GM19452 (cell line): ENCODE measurements around the gene SSR1.

Source experiments
- ATAC-seq: cut with Tn5 transposase; IDR thresholded peaks from one replicate; pipeline ENCODE4 v1.9.1; 2021; ENCODE audit not compliant: unreplicated experiment

The SSR1 gene

DNA sequence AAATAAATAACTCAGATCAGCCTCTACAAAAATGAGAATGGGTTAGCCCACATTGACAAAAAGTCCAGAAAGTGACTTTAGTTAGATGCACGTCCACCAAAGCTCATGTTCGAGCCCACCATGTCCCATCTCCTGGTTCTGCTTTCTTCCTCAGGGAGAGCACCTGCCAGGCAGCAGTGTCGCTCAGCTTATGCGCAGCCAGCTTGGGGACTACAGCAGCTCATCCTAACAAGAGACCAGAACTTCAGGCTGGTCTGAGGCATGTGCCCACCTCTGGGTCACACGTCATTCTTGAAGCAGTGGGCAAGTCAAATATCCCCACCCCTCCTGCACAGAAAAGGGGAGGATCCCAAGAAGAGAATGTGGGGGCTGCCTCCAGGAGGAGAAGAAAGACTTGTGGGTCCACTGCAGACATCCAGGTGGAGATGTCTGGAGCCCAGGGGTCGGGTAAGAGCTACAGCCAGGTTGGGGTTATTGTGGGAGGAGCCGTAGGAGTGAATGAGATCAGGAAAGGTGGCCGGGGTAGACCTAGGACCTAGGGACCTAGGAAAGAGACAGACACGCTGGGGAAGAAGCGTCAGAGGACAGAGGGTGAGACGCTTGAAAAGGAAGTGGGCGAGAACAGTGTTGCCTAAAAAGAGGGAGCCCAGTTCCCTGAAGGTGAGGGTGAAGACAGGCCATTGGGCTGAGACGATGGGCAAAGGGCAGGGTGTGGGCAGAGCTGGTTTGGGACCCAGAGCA lies 52.5 kb downstream of the SSR1 start:
- ATAC-seq: no peak

DNA sequence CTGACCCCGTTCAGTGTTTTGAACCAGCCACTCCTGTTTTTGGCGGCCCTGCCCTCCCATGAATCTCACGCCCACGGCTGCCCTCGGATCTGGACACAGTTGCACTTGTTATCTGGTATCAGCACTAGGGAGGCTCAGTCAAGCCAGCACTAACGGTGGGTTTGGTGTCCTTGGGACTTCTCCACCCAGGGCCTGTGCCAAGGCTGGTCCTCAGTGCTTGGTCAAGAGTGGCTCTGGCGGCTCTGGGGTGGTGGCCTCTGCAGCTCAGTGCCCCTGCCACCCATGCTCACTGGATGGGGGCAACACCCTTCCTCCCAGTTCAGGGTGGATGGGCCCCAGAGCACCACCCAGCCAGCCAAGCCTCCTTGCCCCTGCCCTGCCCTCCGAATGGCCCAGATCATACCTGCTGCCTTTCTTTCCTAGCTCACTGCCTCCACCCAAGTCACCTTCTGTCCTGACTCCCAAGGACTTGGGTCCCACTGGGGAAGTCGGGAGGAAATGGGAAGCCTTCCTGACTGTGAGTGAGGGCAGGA lies 54.7 kb downstream of the SSR1 start:
- ATAC-seq: no peak

DNA sequence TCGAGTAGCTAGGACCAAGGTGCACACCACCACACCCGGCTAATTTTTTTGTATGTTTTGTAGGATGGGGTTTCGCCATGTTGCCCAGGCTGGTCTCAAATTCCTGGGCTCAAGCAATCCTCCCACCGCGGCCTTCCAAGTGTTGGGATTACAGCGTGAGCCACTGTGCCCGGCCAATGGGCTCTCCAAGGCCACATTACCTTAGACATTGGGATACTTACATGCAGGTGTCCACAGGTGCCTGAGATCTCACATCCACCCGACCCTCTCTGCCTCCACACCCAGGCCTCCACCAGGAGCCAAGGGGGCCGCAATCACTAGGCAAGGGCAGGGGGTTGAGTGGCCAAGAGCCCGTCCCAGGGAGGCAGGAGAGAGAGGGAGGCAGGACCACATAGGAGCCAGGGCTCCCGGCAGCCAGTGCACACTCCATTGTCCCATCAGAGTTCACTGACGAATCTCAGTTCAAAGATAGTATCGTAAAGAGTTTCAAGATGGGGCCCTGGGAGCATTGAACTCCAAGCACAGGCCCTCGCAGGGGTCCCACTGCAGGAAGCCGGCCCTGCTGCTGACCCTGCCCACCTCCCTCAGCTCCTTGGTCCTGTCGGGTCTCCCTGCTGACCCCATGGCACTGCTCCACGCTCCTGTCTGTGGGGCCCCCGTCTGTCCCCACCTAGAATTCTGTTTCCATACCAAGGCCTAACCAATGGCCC lies 55.3 kb downstream of the SSR1 start:
- no peak for ATAC-seq

DNA sequence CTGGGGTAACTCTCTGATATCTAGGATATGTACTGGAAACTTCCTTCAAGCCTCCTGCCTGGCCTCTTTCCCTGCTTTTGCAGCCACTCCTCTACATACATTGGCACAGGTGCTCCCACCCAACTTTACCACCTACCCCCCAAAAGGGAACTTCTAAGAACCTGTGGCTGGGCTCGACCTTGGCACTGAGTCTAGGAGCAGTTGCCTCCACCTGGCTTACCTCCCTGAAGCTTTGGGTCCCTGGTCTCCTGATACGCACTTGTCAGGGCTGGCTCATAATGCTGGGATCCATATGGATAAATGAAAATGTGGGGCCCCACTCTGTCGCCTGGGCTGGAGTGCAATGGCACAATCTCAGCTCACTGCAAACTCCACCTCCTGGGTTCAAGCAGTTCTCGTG lies 56.2 kb downstream of the SSR1 start:
- ATAC-seq: no peak

DNA sequence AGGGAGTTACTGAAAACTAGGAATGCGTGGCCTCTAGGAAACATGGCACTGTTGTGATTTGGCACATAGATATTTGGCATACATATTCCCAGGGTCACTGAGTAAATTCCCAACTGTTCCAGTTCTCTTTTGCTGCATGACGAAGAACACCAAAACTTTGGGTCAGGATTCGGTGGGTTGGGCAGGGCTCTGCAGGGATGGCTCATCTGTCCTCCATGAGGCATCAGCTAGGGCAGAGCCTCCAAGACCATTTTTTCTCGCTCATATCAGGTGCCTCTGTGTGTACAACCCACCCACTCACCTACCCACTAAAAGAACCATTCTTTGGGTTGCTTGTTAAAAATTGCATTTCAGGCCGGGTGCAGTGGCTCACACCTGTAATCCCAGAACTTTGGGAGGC lies 57.1 kb downstream of the SSR1 start:
- ATAC-seq: no peak

DNA sequence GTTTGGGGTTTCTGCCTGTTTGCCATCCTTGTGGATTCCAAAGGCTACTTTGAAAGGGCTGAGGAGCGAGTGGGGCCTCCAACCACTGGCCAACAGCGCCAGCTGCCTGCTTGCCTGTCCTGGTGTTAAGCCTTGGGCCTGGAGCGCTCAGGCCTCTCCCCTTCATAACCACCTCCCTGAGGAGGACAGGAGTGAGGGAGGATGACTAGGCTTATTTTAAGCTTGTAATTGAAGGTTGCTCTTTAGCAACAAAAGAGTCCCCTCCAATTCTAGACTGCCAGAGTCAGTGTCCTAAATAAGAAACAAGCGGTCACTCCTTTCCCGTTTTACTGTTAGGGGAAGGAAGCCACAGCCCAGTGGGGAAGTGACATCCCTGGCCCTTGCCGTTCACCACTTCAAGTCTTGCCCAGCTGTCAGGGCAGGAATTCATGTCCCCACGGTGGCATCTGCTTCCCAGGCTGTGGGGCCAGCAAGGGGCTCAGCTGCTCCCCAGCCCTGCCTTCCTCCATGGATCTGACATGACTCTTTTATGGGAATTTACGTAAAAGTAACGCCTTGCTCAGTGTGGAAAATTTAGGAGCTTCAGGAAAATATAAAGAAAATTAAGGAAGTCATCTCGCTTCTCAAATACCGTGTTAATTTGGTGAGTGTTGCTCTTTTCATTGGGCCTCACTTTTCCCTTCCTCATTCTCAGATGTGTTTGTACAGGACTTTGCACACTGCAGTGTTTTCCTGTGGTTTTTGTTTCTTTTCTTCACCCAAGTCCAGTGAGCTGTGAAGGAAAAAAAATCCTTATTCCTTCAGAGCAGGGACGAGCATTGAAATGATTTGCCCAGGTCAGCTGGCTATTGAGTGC lies 57.8 kb downstream of the SSR1 start:
- no peak for ATAC-seq

DNA sequence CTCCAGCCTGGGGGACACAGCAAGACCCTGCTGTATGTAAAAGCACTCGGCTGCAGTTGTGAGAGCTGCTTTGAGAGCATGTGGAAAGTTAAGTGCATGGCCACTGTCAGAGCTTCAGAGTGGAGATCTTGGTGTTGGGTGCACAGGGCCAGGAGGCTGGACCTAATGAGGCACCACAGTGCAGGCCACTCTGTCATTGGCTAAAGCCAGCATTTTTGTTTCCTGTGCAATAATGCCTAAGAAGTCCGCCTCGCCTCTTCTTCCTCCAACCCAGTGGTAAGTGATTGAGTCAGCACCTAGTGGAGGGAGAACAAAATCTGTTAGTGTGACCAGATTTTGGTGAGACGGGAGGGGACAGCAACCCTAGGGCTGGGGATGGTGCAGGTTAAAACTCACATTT lies 60.6 kb downstream of the SSR1 start:
- ATAC-seq: no peak

DNA sequence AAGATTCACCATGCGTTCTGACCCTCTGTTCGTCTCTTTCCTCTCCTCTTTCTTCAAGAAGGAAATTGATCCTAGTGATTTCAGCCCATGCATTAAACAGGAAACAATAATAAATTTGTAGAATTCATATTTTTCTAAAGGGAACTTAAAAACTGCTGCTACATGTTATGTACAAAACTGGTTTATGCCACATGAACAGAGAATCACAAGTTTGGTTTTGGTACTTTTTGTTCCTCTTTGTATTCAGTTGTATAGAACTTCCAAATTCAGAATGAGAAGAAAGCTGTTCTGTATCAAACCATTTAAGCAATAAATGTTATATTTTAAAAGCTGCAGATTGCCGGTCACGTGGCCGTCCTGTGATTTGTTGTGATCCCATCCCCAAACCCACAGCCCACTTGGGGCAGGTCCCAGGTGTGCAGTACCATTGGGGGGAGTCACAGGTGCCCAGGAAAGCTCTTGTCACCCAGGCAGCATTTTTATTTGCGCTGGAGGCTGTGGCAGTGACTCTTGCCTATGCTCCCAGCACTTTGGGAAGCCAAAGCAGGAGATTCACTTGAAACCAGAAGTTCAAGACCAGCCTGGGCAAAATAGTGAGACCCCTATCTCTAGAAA lies 61.2 kb downstream of the SSR1 start:
- ATAC-seq: no peak

DNA sequence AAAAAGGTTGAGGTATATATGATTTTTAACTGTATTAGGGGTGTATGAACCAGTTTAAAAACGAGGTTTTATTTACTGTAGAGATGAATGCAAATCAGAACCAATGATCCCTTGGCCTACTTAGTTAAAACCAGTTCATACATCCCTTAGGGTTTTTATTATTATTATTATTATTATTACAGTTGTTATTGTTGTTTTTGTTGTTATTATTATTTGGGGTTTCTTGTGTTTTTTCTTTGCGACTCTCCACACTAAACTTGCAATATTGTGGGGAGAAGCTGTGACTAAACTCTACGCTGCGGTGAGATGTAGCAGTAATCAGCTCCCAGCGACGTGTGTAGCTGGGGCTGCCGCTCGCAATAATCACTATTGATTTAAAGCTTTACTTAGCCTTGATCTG lies 62.2 kb downstream of the SSR1 start:
- ATAC-seq: no peak

DNA sequence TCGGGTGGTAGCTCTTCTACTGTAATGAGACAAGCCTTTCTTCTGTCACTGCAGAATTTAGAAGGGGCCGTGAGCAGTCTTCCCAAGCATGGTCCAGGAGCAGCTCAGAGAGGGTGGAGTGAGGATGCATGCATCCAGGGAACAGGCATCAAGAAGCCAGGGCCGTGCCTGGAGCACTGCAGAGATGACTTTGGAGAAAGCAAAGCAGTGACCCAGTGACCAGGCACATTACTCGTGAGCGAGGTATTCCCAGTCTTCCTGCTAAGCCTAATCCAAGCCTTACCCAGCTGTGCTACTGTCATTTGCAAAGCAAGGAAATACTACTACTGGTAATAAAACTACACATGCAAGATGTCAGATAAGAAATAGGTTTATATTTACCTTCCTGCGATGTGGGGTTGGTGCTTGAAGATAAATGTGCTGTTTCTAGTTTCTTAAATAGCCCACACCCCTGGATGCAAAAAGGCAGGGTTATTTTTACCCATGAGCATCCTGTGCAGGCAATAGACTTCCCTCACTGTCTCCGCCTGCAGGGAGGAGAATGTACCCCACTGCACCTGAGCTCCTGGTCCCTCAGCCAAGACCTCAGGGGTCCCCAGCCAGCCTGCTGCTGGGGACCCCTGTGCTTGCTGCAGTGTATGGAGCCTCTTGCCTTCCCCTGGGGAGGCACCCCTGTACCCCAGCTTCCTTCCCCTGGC lies 62.9 kb downstream of the SSR1 start:
- ATAC-seq: no peak

DNA sequence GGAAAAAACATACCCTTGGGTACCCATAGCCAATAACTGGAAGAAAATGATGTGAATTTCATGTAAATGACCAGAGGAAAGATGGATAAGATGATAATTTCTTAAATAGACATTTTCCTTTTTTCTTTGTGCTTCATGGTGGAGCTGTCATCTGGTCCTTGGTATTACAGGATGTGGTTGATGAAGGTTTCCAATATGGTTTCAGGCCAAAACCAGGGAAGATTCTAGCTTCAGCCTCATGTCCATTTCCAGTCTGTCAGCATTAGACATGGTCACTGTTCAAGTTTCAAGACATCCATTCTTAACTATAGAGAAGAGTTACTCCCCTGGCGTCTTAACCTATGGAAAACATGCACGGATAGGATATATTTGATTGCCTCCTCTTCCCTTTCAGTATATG lies 63.6 kb downstream of the SSR1 start:
- no peak for ATAC-seq

DNA sequence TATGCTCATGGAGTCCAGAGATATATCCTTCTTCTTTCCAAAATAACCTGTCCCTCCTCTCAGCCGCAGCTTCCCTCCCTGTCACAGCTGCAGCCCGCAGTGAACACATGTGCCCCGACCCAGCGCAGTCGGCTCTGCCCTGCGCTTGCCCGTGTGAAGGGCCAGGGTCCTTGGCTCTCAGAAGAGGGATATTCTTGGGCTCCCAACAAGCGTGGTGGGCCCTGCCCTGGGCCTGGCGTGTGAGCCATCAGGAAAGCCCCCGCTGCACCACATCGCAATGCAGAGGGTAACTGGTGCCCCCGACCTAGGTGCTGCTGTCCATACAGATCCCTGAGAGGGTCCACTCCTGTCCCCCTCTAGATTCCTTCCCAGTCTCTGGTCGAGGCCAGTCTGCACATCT lies 65.2 kb downstream of the SSR1 start:
- no peak for ATAC-seq

DNA sequence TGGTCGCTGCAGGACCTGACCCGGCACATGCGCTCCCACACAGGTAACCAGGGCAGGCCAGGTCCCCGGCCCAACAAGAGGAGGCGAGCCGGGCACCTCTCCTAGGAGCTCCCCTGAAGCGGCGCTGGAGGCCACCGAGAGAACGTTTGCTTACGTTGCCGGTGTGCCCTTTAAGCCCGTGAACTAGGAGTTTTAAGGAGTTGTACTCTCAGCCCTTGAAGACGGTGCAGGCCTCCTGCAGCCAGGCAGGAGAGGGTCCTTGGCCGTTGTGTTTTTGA lies 65.9 kb downstream of the SSR1 start:
- no peak for ATAC-seq

DNA sequence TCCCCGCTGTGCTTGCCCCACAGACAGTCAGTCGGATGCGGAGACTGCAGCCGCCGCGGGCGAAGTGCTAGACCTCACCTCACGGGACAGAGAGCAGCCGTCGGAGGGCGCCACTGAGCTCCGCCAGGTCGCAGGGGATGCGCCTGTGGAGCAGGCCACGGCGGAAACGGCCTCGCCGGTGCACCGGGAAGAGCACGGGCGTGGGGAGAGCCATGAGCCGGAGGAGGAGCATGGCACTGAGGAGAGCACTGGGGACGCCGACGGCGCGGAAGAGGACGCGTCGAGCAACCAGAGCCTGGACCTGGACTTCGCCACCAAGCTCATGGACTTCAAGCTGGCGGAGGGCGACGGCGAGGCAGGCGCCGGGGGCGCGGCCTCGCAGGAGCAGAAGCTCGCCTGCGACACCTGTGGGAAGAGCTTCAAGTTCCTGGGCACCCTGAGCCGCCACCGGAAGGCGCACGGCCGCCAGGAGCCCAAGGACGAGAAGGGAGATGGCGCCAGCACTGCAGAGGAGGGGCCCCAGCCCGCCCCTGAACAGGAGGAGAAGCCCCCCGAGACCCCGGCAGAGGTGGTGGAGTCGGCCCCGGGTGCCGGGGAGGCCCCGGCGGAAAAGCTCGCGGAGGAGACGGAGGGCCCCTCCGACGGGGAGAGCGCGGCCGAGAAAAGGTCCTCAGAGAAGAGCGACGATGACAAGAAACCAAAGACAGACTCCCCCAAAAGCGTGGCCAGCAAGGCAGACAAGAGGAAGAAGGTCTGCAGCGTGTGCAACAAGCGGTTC lies 66.4 kb downstream of the SSR1 start:
- no peak for ATAC-seq

DNA sequence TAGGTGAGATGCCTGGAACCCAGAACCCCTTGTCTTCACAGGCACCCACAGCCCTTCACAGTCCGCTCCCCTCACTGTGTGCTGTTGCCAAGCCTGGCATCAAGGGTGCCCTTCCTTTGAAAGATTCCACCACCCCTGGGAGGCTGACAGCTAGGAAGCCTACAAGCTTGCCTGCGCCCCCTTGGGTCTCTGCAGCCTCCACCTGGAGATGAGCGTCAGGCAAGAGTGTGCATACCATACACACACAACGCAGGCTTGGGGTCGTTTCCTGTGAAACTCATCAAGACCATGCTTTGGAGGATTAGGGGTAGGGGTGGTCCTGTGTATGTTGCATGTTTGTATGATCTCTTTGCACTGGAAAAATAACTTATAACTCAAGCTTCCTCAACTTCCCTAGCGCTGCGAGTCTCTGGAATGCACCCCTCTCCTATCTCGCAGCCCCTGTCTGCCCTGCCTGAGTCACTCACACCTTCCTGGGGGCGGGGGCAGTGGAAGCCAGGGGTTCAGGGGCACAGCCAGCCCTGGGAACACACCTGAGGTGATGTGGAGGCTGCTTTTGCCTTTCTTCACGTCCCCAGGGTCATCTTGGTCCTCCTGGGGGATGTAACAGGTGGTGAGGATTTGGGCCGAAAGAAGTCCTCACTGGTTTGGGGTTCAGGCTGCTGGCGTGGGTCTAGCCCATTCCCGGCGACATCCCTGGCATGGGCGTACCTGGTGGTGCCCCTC lies 67.2 kb downstream of the SSR1 start:
- no peak for ATAC-seq

DNA sequence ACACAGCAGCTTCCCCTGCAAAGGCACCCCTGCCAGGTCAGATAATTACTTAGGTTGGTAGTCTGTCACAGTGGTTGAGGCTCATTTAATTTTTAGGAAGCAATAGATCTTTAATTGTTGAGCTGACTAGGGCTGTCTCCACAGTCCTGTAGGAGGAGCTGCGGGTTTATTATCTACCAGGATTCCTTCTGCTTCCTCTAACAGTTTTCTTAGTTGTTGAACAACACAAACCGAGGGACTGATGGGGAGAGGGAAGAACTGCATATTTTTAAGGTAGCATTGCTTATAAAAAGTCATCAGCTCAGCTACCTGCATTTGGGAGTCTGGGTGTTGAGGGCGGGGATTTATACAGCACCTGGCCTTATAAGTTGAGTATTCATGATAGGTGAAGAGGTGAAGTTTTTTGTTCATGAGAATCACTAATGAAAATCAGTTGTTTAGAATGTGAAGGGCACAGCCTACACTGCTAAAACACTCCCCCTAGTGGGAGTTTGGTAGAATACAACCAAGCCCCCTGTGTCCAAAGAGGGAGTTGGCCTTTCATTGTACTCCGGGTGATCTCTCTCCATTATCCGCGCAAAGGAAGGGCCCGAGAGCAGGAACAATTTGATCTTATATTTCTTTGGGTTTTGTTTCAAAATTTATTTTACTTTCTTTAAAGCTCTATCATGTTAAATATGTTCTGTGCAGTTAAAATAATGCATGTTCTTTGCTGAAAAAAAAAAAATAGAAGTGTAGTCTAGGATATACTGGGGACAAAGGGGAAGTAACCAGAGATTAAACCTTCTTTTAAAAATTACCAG lies 69.6 kb downstream of the SSR1 start:
- no peak for ATAC-seq

DNA sequence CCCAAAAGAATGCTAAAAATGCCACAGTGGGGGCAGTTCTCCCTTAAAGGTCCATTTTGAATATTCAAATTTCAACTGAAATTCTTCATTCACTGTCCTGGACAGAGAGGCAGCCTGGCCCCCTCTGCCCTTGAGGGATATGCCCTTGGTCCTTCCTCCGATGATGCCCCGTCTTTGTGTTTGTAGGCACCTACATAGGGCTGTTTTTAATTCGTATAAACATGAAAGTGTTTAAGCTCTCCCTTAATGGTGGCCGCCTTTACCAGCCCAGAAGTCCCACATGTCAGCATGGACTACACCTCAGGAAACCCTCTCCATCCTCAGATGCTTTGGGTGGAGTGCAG lies 70.2 kb downstream of the SSR1 start:
- ATAC-seq: no peak

DNA sequence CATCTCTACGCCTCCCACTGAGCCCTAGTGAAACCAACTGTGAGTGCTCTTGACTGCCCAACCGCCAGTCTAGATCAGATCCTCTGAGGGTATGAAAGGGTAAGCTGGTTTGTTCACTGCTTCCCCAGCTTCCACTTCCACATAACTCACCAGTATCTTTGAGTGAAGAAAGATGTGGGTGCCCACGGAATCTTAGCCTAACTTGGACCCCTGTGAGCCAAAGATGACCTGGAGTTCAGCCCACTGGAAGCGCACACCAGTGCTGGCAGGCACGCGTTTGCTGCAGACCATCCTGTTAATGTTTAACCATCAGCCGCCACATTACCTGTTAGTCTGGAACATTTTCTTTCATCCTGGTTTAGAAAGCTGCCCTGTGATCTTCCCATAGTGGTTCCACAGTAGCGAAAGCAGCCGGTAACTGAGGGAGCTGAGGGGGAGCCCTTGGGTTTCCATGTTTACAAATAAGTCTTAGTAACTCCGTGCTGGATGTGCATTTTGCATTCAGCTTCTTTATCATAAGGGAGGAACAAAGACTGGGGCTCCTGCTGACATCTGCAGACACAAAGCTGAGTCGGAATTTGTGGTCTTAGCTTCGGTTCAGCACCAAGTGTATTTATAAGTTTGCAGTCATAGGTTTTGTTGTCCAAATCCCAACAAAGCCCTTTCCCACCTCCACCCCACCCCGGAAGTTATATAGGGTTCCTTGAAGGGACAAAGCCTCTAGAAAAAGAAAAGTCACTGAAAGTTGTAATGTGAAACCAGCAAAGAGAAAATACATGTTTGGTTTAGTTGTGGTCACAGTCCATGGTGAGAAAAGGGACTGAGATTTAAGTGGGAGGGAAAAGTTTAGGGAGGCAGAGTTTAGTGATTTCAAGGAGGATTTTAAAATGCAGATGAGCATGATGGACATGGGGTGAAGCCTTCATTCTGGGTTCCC lies 71.0 kb downstream of the SSR1 start:
- no peak for ATAC-seq
